Stimulated activated memory B cell treated with anti-CD40 and anti-IgM and Interleukin-4, amounts not matched to agents 10 μg/mL and 1 μg/mL and 100 μg/mL, for 72 hours (primary cell): ENCODE results near the gene CAND2.
"Not testable (repeated sequence)": the region's sequence is repeated elsewhere in the genome, so short reads cannot be mapped to it uniquely, and the experiment has no call there.

Experiments used
- ATAC-seq: fragments of 150-1000 bp; cut with Tn5 transposase; 2 replicates; pipeline ENCODE4 v1.10.0; 2021
- H3K27ac Mint-ChIP-seq: one replicate; pipeline ENCODE4 v1.8.0; 2022; ENCODE audit warnings: mild to moderate bottlenecking, mixed read lengths
- H3K27me3 Mint-ChIP-seq: one replicate; pipeline ENCODE4 v1.8.0; 2022; ENCODE audit warnings: mixed read lengths
- H3K36me3 Mint-ChIP-seq: one replicate; pipeline ENCODE4 v1.8.0; 2022; ENCODE audit warnings: mixed read lengths
- H3K4me1 Mint-ChIP-seq: one replicate; pipeline ENCODE4 v1.8.0; 2022; ENCODE audit warnings: mixed read lengths
- H3K4me3 Mint-ChIP-seq: one replicate; pipeline ENCODE4 v1.8.0; 2022; ENCODE audit warnings: mild to moderate bottlenecking, moderate library complexity, mixed read lengths
- H3K9me3 Mint-ChIP-seq: one replicate; pipeline ENCODE4 v1.8.0; 2022; ENCODE audit warnings: mixed read lengths

CAND2 gene

DNA sequence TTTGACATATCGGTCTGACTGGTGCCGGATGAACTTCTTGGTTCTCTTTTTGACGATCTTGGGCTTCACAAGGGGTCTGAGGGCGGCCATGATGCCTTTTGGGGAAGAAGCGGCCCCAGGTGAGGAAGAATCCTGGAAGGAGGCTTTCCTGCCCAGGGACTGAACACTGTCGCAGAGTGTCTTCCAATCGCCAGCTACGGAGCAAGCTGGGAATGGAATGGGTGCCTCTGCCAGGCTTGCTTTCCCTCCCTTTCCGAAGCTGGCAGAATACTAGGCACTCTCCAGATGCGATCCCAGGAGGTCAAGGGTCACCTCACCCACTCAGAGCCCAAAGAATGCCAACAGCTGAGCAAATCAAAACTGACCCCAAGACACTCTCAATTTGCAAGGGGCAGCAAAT is 43.7 kb downstream of the CAND2 start:
- ATAC-seq, H3K27me3 Mint-ChIP-seq, H3K9me3 Mint-ChIP-seq: not testable (repeated sequence)
- peak overlapping the region; percentile 93 for H3K4me3 Mint-ChIP-seq
- H3K4me1 Mint-ChIP-seq = peaks cover 52% of the 10 kb centered on the region
- peak overlapping the region; percentile 99 for H3K27ac Mint-ChIP-seq
- peaks cover 56% of the 10 kb centered on the region for H3K36me3 Mint-ChIP-seq

DNA sequence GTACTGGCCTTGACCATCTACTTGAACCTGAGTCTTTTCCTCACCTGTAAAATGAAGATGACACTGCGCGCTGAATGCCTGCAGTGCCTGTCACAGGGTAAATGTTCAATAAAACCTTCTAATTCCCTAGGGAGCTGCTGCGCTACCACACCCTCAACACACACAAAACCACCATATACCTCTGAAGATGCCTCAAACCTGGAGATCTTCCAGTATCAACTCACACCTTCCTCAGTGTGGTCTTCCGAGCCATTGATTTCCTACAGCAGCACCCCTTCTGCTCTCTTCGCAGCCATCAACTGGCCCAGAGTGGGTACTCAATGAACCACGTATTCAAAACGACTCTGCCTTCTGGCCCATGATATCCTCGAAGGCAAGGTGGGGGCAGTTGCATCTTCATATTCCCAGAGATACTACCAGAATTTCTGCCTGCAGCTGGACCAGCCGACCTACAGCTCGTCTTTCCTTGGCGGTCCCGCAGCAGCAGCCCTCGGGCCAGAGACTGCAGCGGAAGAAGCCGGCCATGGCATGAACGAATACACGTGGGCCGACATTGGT is 44.2 kb downstream of the CAND2 start:
- peak; percentile 65 for ATAC-seq
- peaks cover 51% of the 10 kb centered on the region for H3K36me3 Mint-ChIP-seq
- peak overlapping the region; percentile 93 for H3K4me3 Mint-ChIP-seq
- H3K27me3 Mint-ChIP-seq = no peaks in the 10 kb centered on the region
- peaks cover 52% of the 10 kb centered on the region for H3K4me1 Mint-ChIP-seq
- H3K9me3 Mint-ChIP-seq = no peaks in the 10 kb centered on the region
- peak overlapping the region; percentile 99 for H3K27ac Mint-ChIP-seq

DNA sequence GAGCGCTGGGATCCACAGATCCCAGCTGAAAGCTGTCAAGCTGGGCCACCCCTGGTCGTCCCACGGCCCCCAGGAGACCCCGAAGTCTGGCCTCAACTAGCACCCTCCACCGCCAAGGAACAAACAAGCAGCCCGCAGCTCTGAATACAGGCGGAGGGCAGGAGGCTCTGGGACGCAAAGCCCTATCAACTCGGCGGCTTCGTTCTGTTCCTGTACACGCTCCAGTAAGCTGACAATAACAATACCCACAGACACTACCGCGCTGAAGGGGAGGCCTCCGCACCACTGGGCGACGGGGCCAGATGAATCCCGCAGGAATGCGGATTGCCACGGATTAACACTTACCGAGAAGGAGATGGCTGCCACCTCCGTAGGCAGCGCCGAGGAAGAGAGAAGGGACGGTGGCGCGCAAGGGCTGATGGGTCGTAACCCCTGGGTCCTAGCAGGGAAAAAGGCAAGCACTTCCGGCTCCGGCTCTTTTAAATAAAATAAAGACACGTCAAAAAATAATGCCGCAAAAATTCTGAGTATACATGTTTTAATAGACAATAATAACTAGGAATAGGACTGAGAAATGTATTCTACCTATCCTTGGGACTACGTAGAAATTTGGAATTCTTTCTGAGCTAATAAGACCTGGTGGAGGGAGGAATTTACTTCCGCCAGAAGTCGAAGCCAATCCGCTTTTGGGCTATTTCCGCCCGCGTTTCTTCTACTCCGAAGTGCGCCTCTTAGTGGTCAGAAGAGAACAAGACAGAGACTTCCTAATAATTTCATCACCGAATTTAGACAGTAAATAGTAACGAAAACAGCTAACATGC is 44.9 kb downstream of the CAND2 start, which contains the start of gene RPL32:
TSS of gene RPL32 (minus strand) at position 417 of the 821 bp plus-strand sequence. CDS start 1,328 bp downstream, outside the sequence.
- H3K27ac Mint-ChIP-seq = peak within 1 kb of the TSS; percentile 99
- peaks cover 52% of the 10 kb centered on the region for H3K4me1 Mint-ChIP-seq

DNA sequence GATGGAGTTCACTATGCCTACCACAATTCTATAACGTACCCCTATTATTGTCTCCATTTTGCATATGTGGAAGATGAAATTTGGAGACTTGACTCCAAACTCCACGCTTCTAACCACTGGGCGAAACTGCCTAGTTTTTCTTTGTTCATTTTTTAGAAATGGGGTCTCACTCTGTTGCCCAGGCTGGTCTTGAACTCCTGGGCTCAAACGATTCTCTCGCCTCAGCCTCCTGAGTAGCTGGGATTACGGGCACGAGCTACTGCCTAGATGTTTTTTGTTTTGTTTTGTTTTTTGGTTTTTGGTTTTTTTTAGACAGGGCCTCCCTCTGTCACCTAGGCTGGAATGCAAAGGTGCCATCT is 45.5 kb downstream of the CAND2 start:
- Mint-ChIP-seq H3K4me3 (peak overlapping the region; percentile 93), H3K27me3 (no peaks in the 10 kb centered on the region), H3K4me1 (peaks cover 46% of the 10 kb centered on the region), H3K9me3 (no peaks in the 10 kb centered on the region), H3K36me3 (peaks cover 40% of the 10 kb centered on the region), H3K27ac (peak overlapping the region; percentile 99)
- ATAC-seq = no peak

More for the DNA sequence above, 44.9 kb downstream of the CAND2 start, which contains the start of gene RPL32:
- Mint-ChIP-seq H3K27me3 (no peaks in the 10 kb centered on the region), H3K4me3 (peak within 1 kb of the TSS; percentile 93), H3K9me3 (no peaks in the 10 kb centered on the region), H3K36me3 (peaks cover 44% of the 10 kb centered on the region)
- peak; percentile 94 for ATAC-seq

DNA sequence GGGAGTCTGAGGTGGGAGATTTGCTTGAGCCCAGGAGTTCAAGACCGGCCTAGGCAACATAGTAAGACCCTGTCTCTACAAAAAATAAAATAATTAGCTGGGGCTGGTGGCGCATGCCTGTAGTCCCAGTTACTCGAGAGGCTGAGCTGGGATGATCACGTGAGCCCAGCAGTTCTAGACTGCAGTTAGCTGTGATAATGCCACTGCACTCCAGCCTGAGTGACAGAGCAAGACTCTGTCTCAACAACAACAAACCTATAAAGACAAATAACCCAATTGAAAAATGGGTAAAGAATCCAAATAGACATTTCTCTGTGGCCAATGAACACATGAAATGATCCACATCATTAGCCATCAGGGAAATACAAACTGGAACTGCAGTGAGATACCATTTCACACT is 46.0 kb downstream of the CAND2 start:
- H3K27me3 Mint-ChIP-seq = no peaks in the 10 kb centered on the region
- ATAC-seq = no peak
- peaks cover 40% of the 10 kb centered on the region for H3K4me1 Mint-ChIP-seq
- no peaks in the 10 kb centered on the region for H3K9me3 Mint-ChIP-seq
- no peak overlapping the region for H3K4me3 Mint-ChIP-seq
- peaks cover 34% of the 10 kb centered on the region for H3K36me3 Mint-ChIP-seq
- peak overlapping the region; percentile 99 for H3K27ac Mint-ChIP-seq

DNA sequence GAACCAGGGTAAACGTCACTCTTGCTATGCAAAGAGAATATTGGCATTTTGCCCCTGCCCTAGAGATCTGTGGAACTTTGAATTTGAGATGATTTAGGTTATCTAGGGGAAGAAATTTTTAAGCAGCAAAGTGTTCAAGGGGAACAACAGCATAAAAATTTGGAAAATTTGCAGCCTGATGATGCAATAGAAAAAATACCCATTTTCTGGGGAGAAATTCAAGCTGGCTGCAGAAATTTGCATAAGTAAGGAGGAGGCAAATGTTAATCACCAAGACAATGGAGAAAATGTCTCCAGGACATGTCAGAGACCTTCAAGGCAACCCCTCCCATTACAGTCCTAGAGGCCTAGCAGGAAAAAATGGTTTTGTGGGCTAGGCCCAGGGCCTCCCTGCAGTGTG is 49.3 kb downstream of the CAND2 start:
- Mint-ChIP-seq H3K9me3 (no peaks in the 10 kb centered on the region), H3K27ac (no peak overlapping the region), H3K36me3 (peaks cover 1% of the 10 kb centered on the region), H3K4me1 (peaks cover 7% of the 10 kb centered on the region), H3K27me3 (no peaks in the 10 kb centered on the region), H3K4me3 (no peak overlapping the region)
- no peak for ATAC-seq

DNA sequence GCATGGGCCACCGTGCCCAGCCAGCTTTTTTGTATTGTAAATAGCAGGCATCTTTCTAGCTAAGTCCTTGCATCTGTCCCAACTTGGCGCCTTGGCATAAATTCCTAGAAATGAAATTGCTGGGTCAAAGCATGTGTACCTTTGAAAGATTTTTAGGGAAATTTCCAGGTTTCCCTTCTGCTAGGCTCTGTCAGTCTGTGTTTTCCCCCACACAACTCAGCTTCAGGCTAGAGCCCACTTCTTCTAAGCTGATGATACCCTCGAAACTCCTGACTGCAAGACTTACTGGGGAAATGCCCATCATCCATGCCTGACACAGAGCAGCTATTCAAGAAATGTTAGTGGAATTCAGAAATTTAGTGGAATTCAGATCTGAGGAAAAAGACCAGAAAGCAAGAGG is 55.7 kb downstream of the CAND2 start:
- Mint-ChIP-seq H3K36me3 (no peaks in the 10 kb centered on the region), H3K4me1 (no peaks in the 10 kb centered on the region), H3K4me3 (no peak overlapping the region), H3K27ac (no peak overlapping the region), H3K27me3 (peaks cover 37% of the 10 kb centered on the region), H3K9me3 (no peaks in the 10 kb centered on the region)
- no peak for ATAC-seq

DNA sequence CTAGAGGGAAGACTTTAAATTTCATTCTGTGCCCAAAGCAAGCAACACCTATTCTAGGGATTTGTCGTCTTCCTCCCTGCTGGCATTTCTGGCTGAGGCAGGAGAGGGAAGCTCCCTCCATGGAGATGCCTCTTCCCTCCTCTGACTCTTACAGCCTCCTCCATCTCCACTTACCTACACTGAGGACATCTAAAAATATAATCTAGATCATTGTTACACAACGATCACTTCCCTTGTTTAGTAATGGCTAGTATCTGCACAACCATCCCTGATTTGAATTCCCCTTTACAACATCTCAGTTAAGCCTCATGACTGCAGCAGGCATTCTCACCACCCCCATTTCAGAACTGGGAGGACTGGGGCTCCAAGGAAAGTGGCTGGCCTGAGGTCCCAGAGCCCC is 57.4 kb downstream of the CAND2 start:
- H3K27me3 Mint-ChIP-seq = peaks cover 37% of the 10 kb centered on the region
- H3K9me3 Mint-ChIP-seq, ATAC-seq, H3K4me3 Mint-ChIP-seq, H3K4me1 Mint-ChIP-seq, H3K27ac Mint-ChIP-seq, H3K36me3 Mint-ChIP-seq: not testable (repeated sequence)

DNA sequence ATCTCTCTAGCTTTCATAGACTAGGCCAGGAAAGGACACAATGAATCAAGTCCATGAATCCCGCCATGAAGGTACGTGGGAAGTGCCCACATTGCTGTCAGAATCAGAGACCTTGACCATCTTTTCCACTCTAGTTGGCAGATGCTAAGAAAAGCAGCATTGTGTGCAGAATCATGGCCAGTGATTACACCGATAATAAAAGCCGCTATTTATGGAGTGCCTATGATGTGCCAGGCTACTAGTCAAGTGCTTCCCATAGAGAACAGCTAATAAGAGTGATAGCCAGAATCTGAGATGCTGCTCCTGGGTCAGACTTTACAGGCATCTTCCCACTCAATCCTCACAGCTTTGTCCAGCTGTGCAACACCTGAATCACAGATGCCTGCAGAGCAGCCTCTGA is 58.1 kb downstream of the CAND2 start:
- Mint-ChIP-seq H3K4me1 (no peaks in the 10 kb centered on the region), H3K27ac (no peak overlapping the region), H3K4me3 (no peak overlapping the region), H3K27me3 (peaks cover 37% of the 10 kb centered on the region), H3K36me3 (no peaks in the 10 kb centered on the region), H3K9me3 (no peaks in the 10 kb centered on the region)
- ATAC-seq = no peak

DNA sequence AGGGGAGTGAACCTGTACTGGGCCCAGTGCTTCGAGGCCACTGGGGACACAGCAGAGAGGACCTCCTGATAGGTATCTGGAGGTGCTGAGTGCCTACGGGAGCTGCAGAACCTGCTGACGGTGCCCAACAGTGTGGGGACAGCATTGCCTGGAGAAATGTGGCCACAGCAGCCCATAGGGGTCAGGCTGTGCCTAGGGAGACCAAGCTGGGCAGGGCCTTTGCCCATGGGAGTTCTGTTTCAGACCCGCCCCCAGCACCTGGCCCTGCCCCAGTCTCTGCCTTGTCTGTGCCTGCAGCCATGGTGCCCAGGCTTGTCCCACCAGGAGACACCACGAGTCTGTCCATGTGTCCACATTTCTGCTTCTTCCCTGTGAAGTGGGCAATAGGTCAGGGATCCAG is 60.1 kb downstream of the CAND2 start:
- no peak for ATAC-seq
- Mint-ChIP-seq H3K9me3 (no peaks in the 10 kb centered on the region), H3K4me3 (no peak overlapping the region), H3K27ac (no peak overlapping the region), H3K4me1 (no peaks in the 10 kb centered on the region), H3K36me3 (no peaks in the 10 kb centered on the region), H3K27me3 (peaks cover 37% of the 10 kb centered on the region)

DNA sequence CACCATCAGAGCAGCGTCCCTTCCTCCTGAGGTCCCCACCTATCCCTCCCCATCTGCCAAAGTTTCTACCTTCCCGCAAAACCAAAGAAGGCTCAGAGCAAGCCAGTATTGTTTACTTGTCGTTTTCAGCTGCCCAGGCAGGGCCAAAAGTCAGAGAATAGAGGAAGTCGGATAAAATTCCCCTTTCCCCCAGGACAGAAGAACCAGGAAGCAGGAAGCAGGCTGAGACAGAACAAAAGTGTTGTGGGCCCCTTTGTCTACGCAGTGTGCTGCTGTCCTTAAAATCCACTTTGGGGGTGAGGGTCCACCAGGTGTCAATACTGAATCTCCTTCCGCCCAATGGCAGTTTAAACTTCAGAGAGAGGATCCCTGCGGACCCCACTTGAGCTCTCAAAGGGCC is 63.4 kb downstream of the CAND2 start:
- no peaks in the 10 kb centered on the region for H3K9me3 Mint-ChIP-seq
- H3K36me3 Mint-ChIP-seq = no peaks in the 10 kb centered on the region
- H3K4me1 Mint-ChIP-seq = no peaks in the 10 kb centered on the region
- peaks cover 19% of the 10 kb centered on the region for H3K27me3 Mint-ChIP-seq
- ATAC-seq = no peak
- no peak overlapping the region for H3K4me3 Mint-ChIP-seq
- H3K27ac Mint-ChIP-seq = no peak overlapping the region

DNA sequence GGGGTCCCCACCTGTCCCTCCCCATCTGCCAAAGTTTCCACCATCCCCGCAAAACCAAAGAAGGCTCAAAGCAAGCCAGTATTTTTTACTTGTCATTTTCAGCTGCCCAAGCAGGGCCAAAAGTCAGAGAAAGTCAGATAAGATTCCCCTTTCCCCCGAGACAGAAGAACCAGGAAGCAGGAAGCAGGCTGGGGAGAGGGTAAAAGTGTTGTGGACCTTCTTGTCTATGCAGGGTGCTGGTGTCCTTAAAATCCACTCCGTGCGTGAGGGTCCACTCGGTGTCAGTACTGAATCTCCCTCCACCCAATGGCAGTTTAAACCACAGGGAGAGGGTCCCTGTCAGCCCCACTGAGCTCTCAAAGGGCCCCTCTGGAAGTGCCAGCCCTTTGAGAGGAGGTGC is 65.1 kb downstream of the CAND2 start:
- H3K27ac Mint-ChIP-seq = no peak overlapping the region
- no peaks in the 10 kb centered on the region for H3K36me3 Mint-ChIP-seq
- ATAC-seq = no peak
- no peak overlapping the region for H3K4me3 Mint-ChIP-seq
- H3K4me1 Mint-ChIP-seq = no peaks in the 10 kb centered on the region
- peaks cover 5% of the 10 kb centered on the region for H3K9me3 Mint-ChIP-seq
- H3K27me3 Mint-ChIP-seq = peaks cover 4% of the 10 kb centered on the region

DNA sequence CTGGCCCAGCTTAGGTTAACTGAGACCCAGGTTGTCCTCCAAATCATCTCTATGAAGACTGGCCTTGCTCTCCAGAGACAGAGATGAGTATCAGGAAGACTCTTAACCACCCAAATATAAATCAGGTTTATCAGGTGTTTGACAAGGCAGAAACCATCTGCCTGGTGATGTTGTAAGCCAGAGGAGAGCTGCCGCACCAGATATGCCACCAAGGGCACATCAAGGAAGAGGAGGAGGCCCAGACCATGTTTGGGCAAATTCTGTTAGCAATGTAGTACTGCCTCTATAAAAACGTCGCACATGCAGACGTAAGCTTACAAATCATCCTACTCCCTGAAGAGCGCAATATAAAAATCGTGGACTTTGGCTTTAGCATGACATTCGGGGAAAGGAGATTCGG is 65.9 kb downstream of the CAND2 start:
- Mint-ChIP-seq H3K4me3 (no peak overlapping the region), H3K27ac (no peak overlapping the region), H3K4me1 (no peaks in the 10 kb centered on the region), H3K27me3 (no peaks in the 10 kb centered on the region), H3K36me3 (no peaks in the 10 kb centered on the region), H3K9me3 (peaks cover 5% of the 10 kb centered on the region)
- ATAC-seq = no peak

DNA sequence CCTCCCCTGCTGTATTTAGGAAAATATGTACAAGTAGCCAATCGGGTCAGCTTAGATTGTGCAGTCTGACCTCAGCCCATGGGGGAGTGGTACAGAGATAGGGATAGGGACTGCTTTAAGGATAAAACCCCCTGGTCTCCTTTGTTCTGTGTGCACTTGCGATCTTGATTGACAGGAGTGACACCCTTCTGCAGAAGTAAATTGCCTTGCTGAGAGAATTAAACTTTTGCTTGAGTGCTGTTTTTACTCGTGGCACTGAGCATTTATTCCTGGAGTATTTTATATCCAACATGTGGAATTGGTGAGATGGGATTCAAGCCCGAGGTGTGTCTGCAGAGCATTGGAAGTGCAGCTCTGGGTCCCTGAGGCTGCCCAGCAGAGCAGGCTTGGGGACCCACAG is 68.8 kb downstream of the CAND2 start:
- no peaks in the 10 kb centered on the region for H3K27me3 Mint-ChIP-seq
- peaks cover 5% of the 10 kb centered on the region for H3K9me3 Mint-ChIP-seq
- no peaks in the 10 kb centered on the region for H3K36me3 Mint-ChIP-seq
- no peak for ATAC-seq
- H3K27ac Mint-ChIP-seq = no peak overlapping the region
- peaks cover 20% of the 10 kb centered on the region for H3K4me1 Mint-ChIP-seq
- no peak overlapping the region for H3K4me3 Mint-ChIP-seq

DNA sequence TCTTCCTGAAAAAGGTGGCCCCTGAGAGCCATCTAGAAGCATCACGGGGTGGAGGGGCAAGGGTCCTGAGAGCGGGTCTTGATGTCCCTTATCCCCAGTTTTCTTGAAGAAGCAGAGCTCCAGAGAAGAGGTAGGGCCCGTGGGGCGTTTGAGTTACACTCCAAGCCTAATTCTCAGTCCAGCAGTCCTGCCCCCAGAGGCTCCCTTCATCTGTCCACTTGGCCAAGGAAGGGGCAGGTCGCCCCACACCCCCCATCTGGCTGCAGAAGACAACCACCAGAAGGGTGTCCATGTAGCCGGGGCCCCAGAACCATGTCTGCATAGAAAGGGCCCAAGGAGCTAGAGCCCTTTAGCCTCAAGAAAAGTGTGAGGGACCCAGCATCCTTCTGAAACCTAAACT is 70.4 kb downstream of the CAND2 start:
- Mint-ChIP-seq H3K27me3 (no peaks in the 10 kb centered on the region), H3K4me1 (peaks cover 33% of the 10 kb centered on the region), H3K27ac (no peak overlapping the region), H3K4me3 (no peak overlapping the region), H3K9me3 (peaks cover 5% of the 10 kb centered on the region), H3K36me3 (no peaks in the 10 kb centered on the region)
- no peak for ATAC-seq
